T-cell (primary cell): ENCODE results near the gene UBE2G1. TPM values are rescaled to one million over a fixed set of nuclear protein-coding genes. Genes with fewer than 3 reads are reported as not detected.
"Not testable (repeated sequence)": the region's sequence is repeated elsewhere in the genome, so short reads cannot be mapped to it uniquely, and the experiment has no call there.

ENCODE experiments used
- ATAC-seq, 4 experiments: fragments of 200-7000 bp in 3 of 4; fragments of 150-1000 bp in 1 of 4; cut with Tn5 transposase; replicated peaks in 1 of 4; 1 replicate in 3 of 4; 2 replicates in 1 of 4; pipeline ENCODE4 v1.10.0; 2021; ENCODE audit warnings: moderate library complexity in 3 of 4, mild to moderate bottlenecking in 2 of 4, moderate number of reproducible peaks in 1 of 4
- CTCF ChIA-PET, 2 donors: fragments of 300-600 bp; sonication (Branson Sonifier 250); formaldehyde crosslinking; loops; one replicate each; lab custom pipeline; 2022; ENCODE audit warnings: antibody characterized with exemption in 2 of 2; lab: Charles Lee
- POLR2A ChIA-PET, 2 donors: fragments of 300-600 bp; sonication (Branson Sonifier 250); formaldehyde crosslinking; loops; one replicate each; lab custom pipeline; 2022; ENCODE audit warnings: antibody characterized with exemption in 2 of 2; lab: Charles Lee
- DNase-seq, 35 experiments: peaks; one replicate each; pipeline versions ENCODE4 v3.0.0 to v3.0.0-alpha.2; 2013 to 2023
- H3K27ac ChIP-seq: one replicate; pipeline ENCODE4 v1.5.1; 2013; ENCODE audit warnings: low read length
- H3K27me3 ChIP-seq, 2 experiments: replicated peaks in 1 of 2; 1 replicate in 1 of 2; 2 replicates in 1 of 2; pipeline versions ENCODE4 v1.6.1 to v1.7.0; 2013; ENCODE audit warnings: low read length in 1 of 2, mixed read lengths in 1 of 2; ENCODE audit not compliant: control insufficient read depth in 2 of 2, insufficient read depth in 2 of 2; ENCODE audit errors: extremely low read depth in 1 of 2
- H3K36me3 ChIP-seq, 2 donors: 1 replicate in 1 of 2; 2 replicates in 1 of 2; pipeline versions ENCODE4 v1.6.1 to v1.7.0; 2013; ENCODE audit warnings: low read length in 1 of 2; ENCODE audit not compliant: control insufficient read depth in 2 of 2, insufficient read depth in 1 of 2; ENCODE audit errors: extremely low read depth in 1 of 2
- H3K4me1 ChIP-seq, 2 experiments: 1 replicate in 1 of 2; 2 replicates in 1 of 2; pipeline versions ENCODE4 v1.6.1 to v1.7.0; 2013; ENCODE audit warnings: low read length in 2 of 2, mixed read lengths in 1 of 2; ENCODE audit not compliant: insufficient read depth in 2 of 2, control insufficient read depth in 1 of 2; ENCODE audit errors: extremely low read depth in 1 of 2
- H3K4me3 ChIP-seq, 2 donors: 1 replicate in 1 of 2; 2 replicates in 1 of 2; pipeline versions ENCODE4 v1.5.1 to v1.7.0; 2013; ENCODE audit warnings: mild to moderate bottlenecking in 2 of 2, low read length in 1 of 2, moderate library complexity in 1 of 2; ENCODE audit not compliant: control insufficient read depth in 1 of 2; ENCODE audit errors: extremely low read depth in 1 of 2
- H3K9me3 ChIP-seq: 2 replicates; pipeline ENCODE4 v1.7.0; 2013
- H3K27ac Mint-ChIP-seq, 2 donors: one replicate each; pipeline ENCODE4 v1.8.0; 2020 to 2021; ENCODE audit warnings: mild to moderate bottlenecking in 2 of 2, mixed read lengths in 2 of 2
- H3K27me3 Mint-ChIP-seq, 2 donors: one replicate each; pipeline ENCODE4 v1.8.0; 2021 to 2022; ENCODE audit warnings: mixed read lengths in 2 of 2
- H3K36me3 Mint-ChIP-seq: one replicate; pipeline ENCODE4 v1.8.0; 2021; ENCODE audit warnings: mixed read lengths
- H3K4me1 Mint-ChIP-seq, 3 donors: one replicate each; pipeline ENCODE4 v1.8.0; 2020 to 2022; ENCODE audit warnings: mixed read lengths in 3 of 3, mild to moderate bottlenecking in 1 of 3
- H3K4me3 Mint-ChIP-seq, 3 donors: one replicate each; pipeline ENCODE4 v1.8.0; 2020 to 2022; ENCODE audit warnings: mild to moderate bottlenecking in 3 of 3, mixed read lengths in 3 of 3, moderate library complexity in 3 of 3
- H3K9me3 Mint-ChIP-seq, 3 donors: one replicate each; pipeline ENCODE4 v1.8.0; 2020 to 2022; ENCODE audit warnings: mixed read lengths in 3 of 3
- WGBS: methylation state at CpG from one replicate; pipeline ENCODE4 v1.1.5; 2013; ENCODE audit warnings: missing lambda C conversion rate; ENCODE audit not compliant: insufficient coverage; 5-methylcytosine and 5-hydroxymethylcytosine counted together
- total RNA-seq, 35 experiments: library from RNA in 6 of 35; stranded (reverse) in 6 of 35; fragments of 120-200 nt in 1 of 35; gene quantifications; one replicate each; pipeline versions ENCODE4 v1.2.1 to v1.2.4 and lab custom pipeline; 2013 to 2026

The UBE2G1 gene
- total RNA-seq, 5 donors from 2014 or later (not counting 1 experiment from before 2014, with no cell fraction given), result 49.6 to 62.5 (median 56.4) TPM

DNA sequence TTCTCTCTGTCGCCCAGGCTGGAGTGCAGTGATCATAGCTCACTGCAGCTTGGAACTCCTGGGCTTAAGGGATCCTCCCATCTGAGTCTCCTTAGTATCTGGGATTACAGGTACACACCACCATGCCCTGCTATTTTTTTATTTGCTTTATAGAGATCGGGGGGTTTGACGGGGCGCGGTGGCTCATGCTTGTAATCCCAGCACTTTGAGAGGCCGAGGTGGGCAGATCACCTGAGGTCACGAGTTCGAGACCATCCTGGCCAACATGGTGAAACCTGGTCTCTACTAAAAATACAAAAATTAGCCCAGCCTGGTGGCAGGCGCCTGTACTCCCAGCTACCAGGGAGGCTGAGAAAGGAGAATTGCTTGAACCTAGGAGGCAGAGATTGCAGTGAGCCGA, 702 bp upstream of the UBE2G1 start:
- ChIA-PET CTCF (interaction anchor here in 1 of 2 donors (0.6 kb wide), 1 partner anchor 1974 kb away, joined by 6 read pairs; no protein-coding TSS in a partner anchor), POLR2A (interaction anchor here in 1 of 2 donors (1.3 kb wide), 1 partner anchor 224 kb away, joined by 7 read pairs; the partner anchor contains the start of genes CYB5D2 and ZZEF1)
- H3K4me3 ChIP-seq, H3K27me3 Mint-ChIP-seq, H3K36me3 Mint-ChIP-seq, H3K36me3 ChIP-seq, H3K9me3 Mint-ChIP-seq, H3K27me3 ChIP-seq, DNase-seq, ATAC-seq, H3K9me3 ChIP-seq: not testable (repeated sequence)
- H3K4me1 Mint-ChIP-seq, result peaks cover 27 to 31% (median 31%) of the 10 kb centered on the region in 3 donors
- WGBS, result 92% methylated on average over 6 of the region's 10 CpGs
- peak overlapping the region; percentile 71 to 82 (median 81) for H3K4me3 Mint-ChIP-seq
- Histone ChIP-seq H3K4me1 (peaks cover 9 to 24% of the 10 kb centered on the region in 2 experiments), H3K27ac (peak overlapping the region; percentile 66)
- H3K27ac Mint-ChIP-seq, result peak overlapping the region; percentile 96 to 99

GRCh38 chr17:4365628-4366326, 698 bp downstream of the UBE2G1 start:
- WGBS, result under 1% methylated on average over 73 of the region's 82 CpGs
- H3K4me1 ChIP-seq, result peaks cover 9 to 29% of the 10 kb centered on the region in 2 experiments
- Mint-ChIP-seq H3K27me3 (no peaks in the 10 kb centered on the region), H3K4me1 (peaks cover 33 to 41% (median 34%) of the 10 kb centered on the region in 3 donors), H3K27ac (no peak overlapping the region), H3K4me3 (peak overlapping the region; percentile 81 to 91 (median 82)), H3K9me3 (no peaks in the 10 kb centered on the region), H3K36me3 (peaks cover 5% of the 10 kb centered on the region)
- ATAC-seq (peak; percentile 1 to 31 (median 15)), DNase-seq (peak in 22 of 35 experiments; percentile 1 to 28 (median 15))
- CTCF ChIA-PET, result interaction anchor here in 1 of 2 donors (0.8 to 0.9 kb wide), 2 partner anchors 12 to 166 kb away, joined by 3 to 6 read pairs; no protein-coding TSS in a partner anchor
- H3K27ac ChIP-seq, result peak overlapping the region; percentile 44
- H3K9me3 ChIP-seq, result no peaks in the 10 kb centered on the region
- peak overlapping the region; percentile 62 to 74 for H3K4me3 ChIP-seq
- H3K27me3 ChIP-seq, result no peaks in the 10 kb centered on the region
- POLR2A ChIA-PET, result interaction anchor here in 1 of 2 donors (0.6 to 1.3 kb wide), 2 partner anchors 193 to 223 kb away, joined by 3 to 7 read pairs; partner anchors contain the start of genes CYB5D2 and ZZEF1
- peaks cover 0 to 6% of the 10 kb centered on the region in 2 donors for H3K36me3 ChIP-seq

DNA sequence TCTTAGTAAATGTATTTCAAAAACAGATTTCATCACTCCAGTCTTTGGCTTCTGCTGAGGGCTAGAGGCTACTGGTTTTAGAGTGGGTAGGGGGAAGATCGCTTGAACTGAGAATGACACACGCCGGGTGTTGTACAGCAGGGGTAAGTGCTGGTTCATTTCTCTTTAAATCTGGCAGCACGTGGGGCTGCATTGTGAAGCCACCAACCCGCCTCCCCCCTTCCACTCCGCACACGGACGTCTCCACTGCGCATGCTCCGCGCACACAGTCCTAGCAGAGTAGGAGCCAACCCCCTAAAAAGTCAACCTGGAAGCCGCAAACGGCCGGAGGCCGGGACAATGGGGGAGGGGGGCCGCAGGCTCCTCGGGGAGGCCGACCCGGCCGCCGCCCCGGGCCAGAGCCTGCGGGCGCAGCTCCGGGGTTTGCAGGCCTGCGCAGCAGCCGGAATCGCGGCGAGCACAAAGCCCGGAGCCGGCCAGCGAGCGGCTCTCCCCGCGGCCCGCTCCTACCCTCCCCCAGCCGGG, 1.3 kb downstream of the UBE2G1 start:
- CTCF ChIA-PET, result no interaction called here
- H3K4me3 Mint-ChIP-seq, result peak overlapping the region; percentile 91 to 97 (median 91)
- ATAC-seq, result peak; percentile 53 to 58 (median 57)

GRCh38 chr17:4364622-4365041, 1.8 kb downstream of the UBE2G1 start:
- POLR2A ChIA-PET, result no interaction called here
- 63% methylated on average over 2 of the region's 18 CpGs for WGBS
- H3K27ac ChIP-seq, result peak overlapping the region; percentile 1
- peak overlapping the region; percentile 62 to 74 for H3K4me3 ChIP-seq
- Mint-ChIP-seq H3K27ac (peak overlapping the region; percentile 95 to 97), H3K36me3 (peaks cover 8% of the 10 kb centered on the region), H3K4me3 (peak overlapping the region; percentile 91 to 97 (median 91)), H3K4me1 (peaks cover 42 to 49% (median 45%) of the 10 kb centered on the region in 3 donors), H3K27me3 (no peaks in the 10 kb centered on the region), H3K9me3 (no peaks in the 10 kb centered on the region)
- H3K4me1 ChIP-seq, result peaks cover 14 to 36% of the 10 kb centered on the region in 2 experiments
- H3K9me3 ChIP-seq, result no peaks in the 10 kb centered on the region
- peaks cover 0 to 6% of the 10 kb centered on the region in 2 donors for H3K36me3 ChIP-seq
- H3K27me3 ChIP-seq, result no peaks in the 10 kb centered on the region
- ATAC-seq (no peak), DNase-seq (no peak)
- CTCF ChIA-PET, result no interaction called here

More for the DNA sequence above, 1.3 kb downstream of the UBE2G1 start:
- peaks cover 37 to 44% (median 40%) of the 10 kb centered on the region in 3 donors for H3K4me1 Mint-ChIP-seq
- POLR2A ChIA-PET, result no interaction called here
- H3K4me1 ChIP-seq, result peaks cover 12 to 35% of the 10 kb centered on the region in 2 experiments
- under 1% methylated on average over 28 of the region's 38 CpGs for WGBS
- DNase-seq, result peak; percentile 76 to 93 (median 82)
- peak overlapping the region; percentile 62 to 74 for H3K4me3 ChIP-seq
- no peaks in the 10 kb centered on the region for H3K27me3 ChIP-seq
- no peaks in the 10 kb centered on the region for H3K27me3 Mint-ChIP-seq
- no peaks in the 10 kb centered on the region for H3K9me3 Mint-ChIP-seq
- H3K27ac ChIP-seq, result peak overlapping the region; percentile 1
- H3K36me3 Mint-ChIP-seq, result peaks cover 7% of the 10 kb centered on the region
- H3K36me3 ChIP-seq, result peaks cover 0 to 6% of the 10 kb centered on the region in 2 donors
- H3K27ac Mint-ChIP-seq, result peak overlapping the region; percentile 95 to 97
- no peaks in the 10 kb centered on the region for H3K9me3 ChIP-seq

GRCh38 chr17:4362141-4362540, 4.3 kb downstream of the UBE2G1 start:
- Mint-ChIP-seq H3K4me1 (peaks cover 63 to 69% (median 66%) of the 10 kb centered on the region in 3 donors), H3K9me3 (no peaks in the 10 kb centered on the region), H3K27me3 (no peaks in the 10 kb centered on the region), H3K4me3 (peak overlapping the region in 2 of 3 donors; percentile 13 to 19), H3K27ac (peak overlapping the region in 1 of 2 donors; percentile 52), H3K36me3 (peaks cover 11% of the 10 kb centered on the region)
- Histone ChIP-seq H3K27me3 (no peaks in the 10 kb centered on the region), H3K9me3 (no peaks in the 10 kb centered on the region), H3K27ac (no peak overlapping the region), H3K4me1 (peaks cover 17 to 46% of the 10 kb centered on the region in 2 experiments), H3K36me3 (peaks cover 0 to 6% of the 10 kb centered on the region in 2 donors), H3K4me3 (no peak overlapping the region)
- ChIA-PET POLR2A (no interaction called here), CTCF (no interaction called here)
- DNase-seq, result peak in 1 of 35 experiments; percentile 16
- ATAC-seq, result no peak
- WGBS, result no CpG with 5 or more reads among the region's 4 CpGs

DNA sequence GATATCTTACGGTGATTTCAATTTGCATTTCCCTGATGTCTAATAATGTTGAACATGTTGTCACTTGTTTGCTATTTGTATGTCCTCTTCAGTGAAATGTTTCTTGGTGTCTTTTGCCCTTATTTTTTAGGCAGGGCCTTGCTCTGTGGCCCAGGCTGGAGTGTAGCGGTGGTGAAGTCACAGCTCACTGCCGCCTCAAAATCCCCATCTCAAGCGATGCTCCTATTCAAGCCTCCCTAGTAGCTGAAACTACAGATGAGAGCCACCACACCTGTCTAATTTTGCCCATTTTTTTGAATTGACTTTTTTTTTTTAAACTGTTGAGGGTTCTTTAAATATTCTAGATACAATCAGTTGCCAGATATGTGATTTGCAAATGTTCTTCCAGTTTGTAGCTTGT, 8.3 kb downstream of the UBE2G1 start:
- ChIA-PET CTCF (no interaction called here), POLR2A (no interaction called here)
- no peak overlapping the region for H3K27ac Mint-ChIP-seq
- no peak for DNase-seq
- Histone ChIP-seq H3K9me3 (no peaks in the 10 kb centered on the region), H3K27ac (no peak overlapping the region), H3K4me1 (peaks cover 15 to 42% of the 10 kb centered on the region in 2 experiments), H3K36me3 (peaks cover 0 to 10% of the 10 kb centered on the region in 2 donors), H3K4me3 (no peak overlapping the region), H3K27me3 (no peaks in the 10 kb centered on the region)
- no CpG with 5 or more reads among the region's 4 CpGs for WGBS
- ATAC-seq, result no peak
- H3K4me1 Mint-ChIP-seq, result peaks cover 58 to 67% (median 67%) of the 10 kb centered on the region in 3 donors
- H3K4me3 Mint-ChIP-seq, result peak overlapping the region in 1 of 3 donors; percentile 38
- H3K36me3 Mint-ChIP-seq, result peaks cover 16% of the 10 kb centered on the region
- H3K27me3 Mint-ChIP-seq, result no peaks in the 10 kb centered on the region
- H3K9me3 Mint-ChIP-seq, result no peaks in the 10 kb centered on the region
